ENCODE measurements around the gene SLC4A7.

DNA sequence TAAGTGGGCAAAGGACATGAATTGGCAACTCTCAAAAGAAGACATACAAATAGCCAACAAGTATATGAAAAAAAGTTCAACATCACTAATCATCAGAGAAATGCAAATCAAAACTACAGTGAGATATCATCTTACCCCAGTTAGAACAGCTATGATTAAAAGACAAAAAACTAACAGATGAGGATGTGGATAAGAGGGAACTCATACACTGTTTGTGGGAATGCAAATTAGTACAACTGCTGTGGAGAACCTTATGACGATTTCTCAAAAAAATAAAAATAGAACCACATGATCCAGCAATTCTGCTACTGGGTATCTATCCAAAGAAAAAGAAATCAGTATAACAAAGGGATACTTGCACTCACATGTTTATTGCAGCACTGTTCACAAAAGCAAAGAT is 143.7 kb downstream of the SLC4A7 start:
- TF ChIP-seq, protein P1, sequence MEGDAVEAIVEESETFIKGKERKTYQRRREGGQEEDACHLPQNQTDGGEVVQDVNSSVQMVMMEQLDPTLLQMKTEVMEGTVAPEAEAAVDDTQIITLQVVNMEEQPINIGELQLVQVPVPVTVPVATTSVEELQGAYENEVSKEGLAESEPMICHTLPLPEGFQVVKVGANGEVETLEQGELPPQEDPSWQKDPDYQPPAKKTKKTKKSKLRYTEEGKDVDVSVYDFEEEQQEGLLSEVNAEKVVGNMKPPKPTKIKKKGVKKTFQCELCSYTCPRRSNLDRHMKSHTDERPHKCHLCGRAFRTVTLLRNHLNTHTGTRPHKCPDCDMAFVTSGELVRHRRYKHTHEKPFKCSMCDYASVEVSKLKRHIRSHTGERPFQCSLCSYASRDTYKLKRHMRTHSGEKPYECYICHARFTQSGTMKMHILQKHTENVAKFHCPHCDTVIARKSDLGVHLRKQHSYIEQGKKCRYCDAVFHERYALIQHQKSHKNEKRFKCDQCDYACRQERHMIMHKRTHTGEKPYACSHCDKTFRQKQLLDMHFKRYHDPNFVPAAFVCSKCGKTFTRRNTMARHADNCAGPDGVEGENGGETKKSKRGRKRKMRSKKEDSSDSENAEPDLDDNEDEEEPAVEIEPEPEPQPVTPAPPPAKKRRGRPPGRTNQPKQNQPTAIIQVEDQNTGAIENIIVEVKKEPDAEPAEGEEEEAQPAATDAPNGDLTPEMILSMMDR (IDR thresholded peaks at IDR 0.05; ENCODE audit: insufficient read depth, low read length): no peak
- TF ChIP-seq POLR2AphosphoS5 (IDR thresholded peaks at IDR 0.05; ENCODE audit: low read depth) (no peak), REST (IDR thresholded peaks at IDR 0.05; ENCODE audit: insufficient replicate concordance, low read depth) (no peak), GABPA (IDR thresholded peaks at IDR 0.05; ENCODE audit: low read depth) (no peak)

Measured in HL-60 (cell line).